OCI-LY1 (cell line): ENCODE results near the gene POLRMT.
"Not testable (repeated sequence)": the region's sequence is repeated elsewhere in the genome, so short reads cannot be mapped to it uniquely, and the experiment has no call there.

Experiments used
- H2AFZ ChIP-seq: fragments of 200-600 bp; sonication (generic), shearing (Covaris generic); 2 replicates; pipeline ENCODE4 v1.6.0; 2014; ENCODE audit warnings: antibody characterized with exemption, mild to moderate bottlenecking, low read length
- H3F3A ChIP-seq: fragments of 200-600 bp; sonication (generic), shearing (Covaris generic); 2 replicates; pipeline ENCODE4 v1.6.0; 2014; ENCODE audit warnings: mild to moderate bottlenecking, antibody characterized with exemption, low read length, moderate library complexity; ENCODE audit not compliant: insufficient read depth
- H3K27ac ChIP-seq: fragments of 200-600 bp; sonication (generic); 2 replicates; pipeline ENCODE4 v1.5.1; 2014; ENCODE audit warnings: low read length, mixed run types, mild to moderate bottlenecking, low read depth; ENCODE audit not compliant: poor library complexity, severe bottlenecking
- H3K27me3 ChIP-seq: fragments of 200-600 bp; sonication (generic); 2 replicates; pipeline ENCODE4 v1.6.0; 2014; ENCODE audit warnings: antibody characterized with exemption, mild to moderate bottlenecking, low read length, moderate library complexity; ENCODE audit not compliant: insufficient read depth
- H3K36me3 ChIP-seq: fragments of 200-600 bp; sonication (generic); 2 replicates; pipeline ENCODE4 v1.6.1; 2014; ENCODE audit warnings: mild to moderate bottlenecking, antibody characterized with exemption, low read length, moderate library complexity, mixed read lengths; ENCODE audit not compliant: insufficient read depth
- H3K4me1 ChIP-seq: fragments of 200-600 bp; sonication (generic); 2 replicates; pipeline ENCODE4 v1.5.1; 2014; ENCODE audit warnings: mild to moderate bottlenecking, low read length, moderate library complexity; ENCODE audit not compliant: insufficient read depth, severe bottlenecking
- H3K4me2 ChIP-seq: fragments of 200-600 bp; sonication (generic), shearing (Covaris generic); 2 replicates; pipeline ENCODE4 v1.6.1; 2014; ENCODE audit warnings: low read length
- H3K4me3 ChIP-seq: fragments of 200-600 bp; sonication (generic); 2 replicates; pipeline ENCODE4 v1.5.1; 2014; ENCODE audit warnings: low read length, low read depth, mild to moderate bottlenecking, mixed read lengths; ENCODE audit not compliant: poor library complexity, severe bottlenecking
- H3K79me2 ChIP-seq: fragments of 200-600 bp; shearing (Covaris generic); 2 replicates; pipeline ENCODE4 v1.6.1; 2016; ENCODE audit warnings: mixed run types, low read length, mixed read lengths; ENCODE audit not compliant: insufficient read depth
- H3K9ac ChIP-seq: fragments of 200-600 bp; sonication (generic), shearing (Covaris generic); 2 replicates; pipeline ENCODE4 v1.6.1; 2014; ENCODE audit warnings: mild to moderate bottlenecking, low read length, mixed read lengths
- H3K9me2 ChIP-seq: fragments of 200-600 bp; sonication (generic), shearing (Covaris generic); 2 replicates; pipeline ENCODE4 v1.6.1; 2014; ENCODE audit warnings: low read depth, mild to moderate bottlenecking, low read length, mixed read lengths
- H3K9me3 ChIP-seq: fragments of 200-600 bp; shearing (Covaris generic); 2 replicates; pipeline ENCODE4 v1.6.1; 2014; ENCODE audit warnings: low read length, mixed read lengths
- H4K20me1 ChIP-seq: fragments of 200-600 bp; sonication (generic), shearing (Covaris generic); 2 replicates; pipeline ENCODE4 v1.6.0; 2016; ENCODE audit warnings: mild to moderate bottlenecking, low read length; ENCODE audit not compliant: insufficient read depth
- EZH2 ChIP-seq: fragments of 200-600 bp; sonication (generic), shearing (Covaris generic); IDR thresholded peaks from 2 replicates; pipeline ENCODE4 v1.8.0; 2017; ENCODE audit warnings: borderline replicate concordance, mixed run types, mild to moderate bottlenecking, antibody characterized with exemption, low read length, moderate library complexity, mixed read lengths
- TF ChIP-seq, protein P1 (sequence below): fragments of 200-600 bp; sonication (generic), shearing (Covaris generic); IDR thresholded peaks from 2 replicates; pipeline ENCODE4 v1.5.1; 2017; ENCODE audit warnings: mild to moderate bottlenecking, antibody characterized with exemption, low read length, moderate library complexity, mixed read lengths

Gene POLRMT

GRCh38 chr19:632579-633067 lies 714 bp downstream of the POLRMT start:
- TF ChIP-seq, protein P1, sequence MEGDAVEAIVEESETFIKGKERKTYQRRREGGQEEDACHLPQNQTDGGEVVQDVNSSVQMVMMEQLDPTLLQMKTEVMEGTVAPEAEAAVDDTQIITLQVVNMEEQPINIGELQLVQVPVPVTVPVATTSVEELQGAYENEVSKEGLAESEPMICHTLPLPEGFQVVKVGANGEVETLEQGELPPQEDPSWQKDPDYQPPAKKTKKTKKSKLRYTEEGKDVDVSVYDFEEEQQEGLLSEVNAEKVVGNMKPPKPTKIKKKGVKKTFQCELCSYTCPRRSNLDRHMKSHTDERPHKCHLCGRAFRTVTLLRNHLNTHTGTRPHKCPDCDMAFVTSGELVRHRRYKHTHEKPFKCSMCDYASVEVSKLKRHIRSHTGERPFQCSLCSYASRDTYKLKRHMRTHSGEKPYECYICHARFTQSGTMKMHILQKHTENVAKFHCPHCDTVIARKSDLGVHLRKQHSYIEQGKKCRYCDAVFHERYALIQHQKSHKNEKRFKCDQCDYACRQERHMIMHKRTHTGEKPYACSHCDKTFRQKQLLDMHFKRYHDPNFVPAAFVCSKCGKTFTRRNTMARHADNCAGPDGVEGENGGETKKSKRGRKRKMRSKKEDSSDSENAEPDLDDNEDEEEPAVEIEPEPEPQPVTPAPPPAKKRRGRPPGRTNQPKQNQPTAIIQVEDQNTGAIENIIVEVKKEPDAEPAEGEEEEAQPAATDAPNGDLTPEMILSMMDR: no peak
- TF ChIP-seq EZH2: no peak
- 0 out of 2 replicates have a peak overlapping the region, but pooled peaks have one; percentile 78 for H2AFZ ChIP-seq
- H3K4me1 ChIP-seq: peaks cover 14% of the 10 kb centered on the region
- H3K4me3 ChIP-seq: peak overlapping the region; percentile 99
- no peaks in the 10 kb centered on the region for H3K27me3 ChIP-seq
- H3K9me3 ChIP-seq: no peaks in the 10 kb centered on the region
- H3K36me3 ChIP-seq: peaks cover 34% of the 10 kb centered on the region
- H4K20me1 ChIP-seq: no peaks in the 10 kb centered on the region
- no peaks in the 10 kb centered on the region for H3K79me2 ChIP-seq
- H3K4me2 ChIP-seq: peak overlapping the region; percentile 77
- H3K9ac ChIP-seq: peak overlapping the region; percentile 98
- no peaks in the 10 kb centered on the region for H3K9me2 ChIP-seq
- H3F3A ChIP-seq: no peaks in the 10 kb centered on the region
- H3K27ac ChIP-seq: peak overlapping the region; percentile 75

GRCh38 chr19:629961-630714 lies 3.2 kb downstream of the POLRMT start:
- H3K9me2 ChIP-seq: no peaks in the 10 kb centered on the region
- H3K27me3 ChIP-seq: no peaks in the 10 kb centered on the region
- no peak overlapping the region for H3K4me2 ChIP-seq
- TF ChIP-seq EZH2: no peak
- TF ChIP-seq, protein P1: no peak
- H3K9me3 ChIP-seq: no peaks in the 10 kb centered on the region
- no peak overlapping the region for H3K27ac ChIP-seq
- no peaks in the 10 kb centered on the region for H4K20me1 ChIP-seq
- peaks cover 42% of the 10 kb centered on the region for H3K36me3 ChIP-seq
- peaks cover 14% of the 10 kb centered on the region for H3K4me1 ChIP-seq
- H2AFZ ChIP-seq: no peak overlapping the region
- no peaks in the 10 kb centered on the region for H3K79me2 ChIP-seq
- H3K4me3 ChIP-seq: no peak overlapping the region
- H3F3A ChIP-seq: no peaks in the 10 kb centered on the region
- no peak overlapping the region for H3K9ac ChIP-seq

DNA sequence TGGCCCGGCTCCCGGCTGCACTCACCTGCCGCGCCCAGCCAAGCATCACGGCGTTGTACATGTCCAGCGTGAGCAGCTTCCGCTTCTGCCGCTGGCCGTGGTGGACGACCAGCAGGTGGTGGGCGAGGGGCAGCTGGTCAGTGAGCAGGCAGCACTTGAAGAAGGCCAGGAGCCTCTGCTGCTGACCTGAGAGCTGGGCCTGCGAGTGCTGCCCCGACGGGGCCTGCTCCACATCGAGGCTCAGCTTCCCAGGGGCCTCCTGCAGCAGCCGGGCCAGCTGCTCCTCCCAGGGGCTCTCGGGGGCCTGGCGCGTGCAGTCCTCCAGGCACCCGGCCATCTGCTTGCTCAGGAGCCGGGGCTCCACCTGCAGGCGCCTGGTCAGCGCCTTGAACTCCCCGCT lies 3.8 kb downstream of the POLRMT start:
- H3K27ac ChIP-seq, H3K27me3 ChIP-seq, H3K9me2 ChIP-seq, H3K4me2 ChIP-seq, H3K9me3 ChIP-seq, H4K20me1 ChIP-seq, H2AFZ ChIP-seq, H3K4me3 ChIP-seq, H3K9ac ChIP-seq, H3F3A ChIP-seq, H3K79me2 ChIP-seq: not testable (repeated sequence)
- peaks cover 48% of the 10 kb centered on the region for H3K36me3 ChIP-seq
- peaks cover 14% of the 10 kb centered on the region for H3K4me1 ChIP-seq

DNA sequence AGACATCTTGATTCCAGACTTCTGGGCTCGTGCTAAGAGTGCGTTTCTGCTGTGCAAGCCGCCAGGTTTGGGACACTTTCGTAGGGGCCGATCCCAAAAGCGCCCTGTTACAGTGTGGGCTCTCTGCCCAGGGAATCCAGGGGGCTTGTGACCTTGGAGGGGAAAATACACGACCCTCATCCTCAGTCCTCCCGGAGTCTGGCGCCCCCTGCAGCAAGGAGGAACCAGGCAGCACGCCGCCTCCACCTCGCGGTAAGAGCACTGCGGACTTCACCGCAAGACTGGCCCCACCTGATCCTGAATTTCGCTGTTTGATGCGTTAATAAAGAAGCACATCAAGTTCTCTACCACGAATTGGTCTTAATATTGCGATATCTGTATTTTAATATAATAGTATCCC lies 5.2 kb downstream of the POLRMT start:
- H3K27ac ChIP-seq: no peak overlapping the region
- no peaks in the 10 kb centered on the region for H3K9me3 ChIP-seq
- H3K36me3 ChIP-seq: peaks cover 61% of the 10 kb centered on the region
- no peaks in the 10 kb centered on the region for H3K9me2 ChIP-seq
- TF ChIP-seq EZH2: no peak
- TF ChIP-seq, protein P1: peak; percentile 40; the same call in 1 of the 2 replicates
- H3F3A ChIP-seq: no peaks in the 10 kb centered on the region
- no peaks in the 10 kb centered on the region for H3K27me3 ChIP-seq
- H4K20me1 ChIP-seq: no peaks in the 10 kb centered on the region
- H3K4me1 ChIP-seq: peaks cover 6% of the 10 kb centered on the region
- H3K9ac ChIP-seq: no peak overlapping the region
- no peaks in the 10 kb centered on the region for H3K79me2 ChIP-seq
- no peak overlapping the region for H2AFZ ChIP-seq
- no peak overlapping the region for H3K4me3 ChIP-seq
- no peak overlapping the region for H3K4me2 ChIP-seq

DNA sequence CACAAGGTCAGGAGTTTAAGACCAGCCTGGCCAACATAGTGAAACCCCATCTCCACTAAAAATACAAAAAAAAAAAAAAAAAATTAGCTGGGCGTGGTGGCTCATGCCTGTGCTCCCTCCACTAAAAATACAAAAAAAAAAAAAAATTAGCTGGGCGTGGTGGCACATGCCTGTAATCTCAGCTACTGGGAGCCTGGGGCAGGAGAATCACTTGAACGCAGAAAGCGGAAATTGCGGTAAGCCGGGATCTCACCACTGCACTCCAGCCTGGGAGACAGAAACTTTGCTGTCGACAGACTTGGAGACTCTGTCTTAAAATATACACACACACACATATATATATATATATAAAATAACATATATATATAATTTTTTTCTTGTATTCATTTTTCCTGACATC lies 6.8 kb downstream of the POLRMT start:
- not testable (repeated sequence) for H3K4me3 ChIP-seq, H3K9ac ChIP-seq, H2AFZ ChIP-seq, H3K27ac ChIP-seq, H3K4me2 ChIP-seq, H4K20me1 ChIP-seq, H3K79me2 ChIP-seq, H3F3A ChIP-seq, H3K9me2 ChIP-seq, H3K4me1 ChIP-seq, H3K27me3 ChIP-seq, H3K9me3 ChIP-seq
- H3K36me3 ChIP-seq: peaks cover 77% of the 10 kb centered on the region
